Measurements from ENCODE around the gene RBM33.

RBM33 gene

DNA sequence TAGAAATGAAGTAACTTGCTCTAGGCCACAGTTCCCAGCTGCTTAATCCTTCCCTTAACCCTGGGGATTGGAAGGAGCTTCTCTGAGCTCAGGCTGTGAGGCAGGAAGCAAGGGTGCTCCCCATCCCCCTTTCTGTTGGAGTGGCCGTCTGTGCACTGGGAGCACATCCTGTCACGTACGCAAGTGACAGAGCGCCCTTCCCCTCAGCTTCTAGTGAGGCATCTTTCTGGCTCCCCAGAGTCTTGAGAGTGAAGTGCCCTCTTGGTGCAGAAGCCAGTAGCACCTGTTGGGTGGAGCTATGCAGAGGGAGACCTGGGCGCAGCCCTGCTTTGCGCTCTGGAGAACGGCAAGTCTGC, 120.0 kb downstream of the RBM33 start:
- Histone ChIP-seq H3K9me3 (ENCODE audit: control insufficient read depth, low read length) (no peaks in the 10 kb centered on the region), H3K36me3 (ENCODE audit: control insufficient read depth, insufficient read depth, low read length, severe bottlenecking) (peaks cover 53% of the 10 kb centered on the region), H3K4me3 (ENCODE audit: low read length) (no peak overlapping the region), H3K4me1 (ENCODE audit: control insufficient read depth, insufficient read depth, low read length) (peaks cover 3% of the 10 kb centered on the region), H3K9ac (ENCODE audit: low read length) (no peak overlapping the region), H3K27me3 (replicated peaks; ENCODE audit: control insufficient read depth, insufficient read depth, low read length) (no peaks in the 10 kb centered on the region)
- DNase-seq (ENCODE audit: low read depth): no peak

DNA sequence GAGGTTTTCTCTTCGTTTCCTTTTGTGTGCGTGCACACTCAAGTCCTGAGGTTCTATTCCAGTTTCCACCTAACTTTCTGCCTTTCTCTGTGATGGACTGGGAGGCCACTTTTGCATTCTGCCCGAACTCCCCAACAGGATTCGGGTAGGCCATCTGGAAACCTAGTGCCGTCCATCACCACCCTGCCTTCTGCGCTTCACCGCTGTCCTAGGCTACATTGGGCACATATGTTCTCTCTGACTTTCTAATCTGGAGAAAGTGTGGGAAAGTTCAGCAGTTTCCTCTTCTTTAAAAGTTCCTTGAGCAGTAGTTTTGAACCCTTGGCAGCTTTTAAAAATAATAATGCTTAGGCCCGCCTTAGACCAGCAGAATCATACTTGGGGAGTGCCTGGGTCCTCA, 121.0 kb downstream of the RBM33 start:
- Histone ChIP-seq H3K27me3 (replicated peaks; ENCODE audit: control insufficient read depth, insufficient read depth, low read length) (no peaks in the 10 kb centered on the region), H3K36me3 (ENCODE audit: control insufficient read depth, insufficient read depth, low read length, severe bottlenecking) (peaks cover 56% of the 10 kb centered on the region), H3K9me3 (ENCODE audit: control insufficient read depth, low read length) (no peaks in the 10 kb centered on the region), H3K4me1 (ENCODE audit: control insufficient read depth, insufficient read depth, low read length) (peaks cover 3% of the 10 kb centered on the region), H3K9ac (ENCODE audit: low read length) (no peak overlapping the region), H3K4me3 (ENCODE audit: low read length) (no peak overlapping the region)
- DNase-seq (ENCODE audit: low read depth): no peak

DNA sequence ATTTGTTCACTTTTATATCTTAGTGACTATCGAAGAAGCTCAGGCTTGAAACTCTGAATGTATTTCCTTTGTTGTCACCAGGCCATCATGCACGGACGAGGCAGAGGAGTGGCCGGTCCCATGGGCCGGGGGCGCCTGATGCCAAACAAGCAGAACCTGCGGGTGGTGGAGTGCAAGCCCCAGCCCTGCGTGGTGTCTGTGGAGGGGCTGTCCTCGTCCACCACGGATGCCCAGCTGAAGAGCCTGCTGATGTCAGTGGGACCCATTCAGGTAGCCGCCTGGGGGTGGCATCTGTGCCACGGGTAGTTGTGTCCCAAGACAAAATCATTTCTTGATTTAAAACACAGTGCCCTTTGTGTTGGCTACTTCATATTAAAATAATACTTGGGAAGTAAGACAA, 121.9 kb downstream of the RBM33 start:
- no peak for DNase-seq (ENCODE audit: low read depth)
- no peaks in the 10 kb centered on the region for H3K27me3 ChIP-seq (replicated peaks; ENCODE audit: control insufficient read depth, insufficient read depth, low read length)
- peaks cover 65% of the 10 kb centered on the region for H3K36me3 ChIP-seq (ENCODE audit: control insufficient read depth, insufficient read depth, low read length, severe bottlenecking)
- no peak overlapping the region for H3K4me3 ChIP-seq (ENCODE audit: low read length)
- H3K9ac ChIP-seq (ENCODE audit: low read length): no peak overlapping the region
- H3K4me1 ChIP-seq (ENCODE audit: control insufficient read depth, insufficient read depth, low read length): no peaks in the 10 kb centered on the region
- no peaks in the 10 kb centered on the region for H3K9me3 ChIP-seq (ENCODE audit: control insufficient read depth, low read length)

DNA sequence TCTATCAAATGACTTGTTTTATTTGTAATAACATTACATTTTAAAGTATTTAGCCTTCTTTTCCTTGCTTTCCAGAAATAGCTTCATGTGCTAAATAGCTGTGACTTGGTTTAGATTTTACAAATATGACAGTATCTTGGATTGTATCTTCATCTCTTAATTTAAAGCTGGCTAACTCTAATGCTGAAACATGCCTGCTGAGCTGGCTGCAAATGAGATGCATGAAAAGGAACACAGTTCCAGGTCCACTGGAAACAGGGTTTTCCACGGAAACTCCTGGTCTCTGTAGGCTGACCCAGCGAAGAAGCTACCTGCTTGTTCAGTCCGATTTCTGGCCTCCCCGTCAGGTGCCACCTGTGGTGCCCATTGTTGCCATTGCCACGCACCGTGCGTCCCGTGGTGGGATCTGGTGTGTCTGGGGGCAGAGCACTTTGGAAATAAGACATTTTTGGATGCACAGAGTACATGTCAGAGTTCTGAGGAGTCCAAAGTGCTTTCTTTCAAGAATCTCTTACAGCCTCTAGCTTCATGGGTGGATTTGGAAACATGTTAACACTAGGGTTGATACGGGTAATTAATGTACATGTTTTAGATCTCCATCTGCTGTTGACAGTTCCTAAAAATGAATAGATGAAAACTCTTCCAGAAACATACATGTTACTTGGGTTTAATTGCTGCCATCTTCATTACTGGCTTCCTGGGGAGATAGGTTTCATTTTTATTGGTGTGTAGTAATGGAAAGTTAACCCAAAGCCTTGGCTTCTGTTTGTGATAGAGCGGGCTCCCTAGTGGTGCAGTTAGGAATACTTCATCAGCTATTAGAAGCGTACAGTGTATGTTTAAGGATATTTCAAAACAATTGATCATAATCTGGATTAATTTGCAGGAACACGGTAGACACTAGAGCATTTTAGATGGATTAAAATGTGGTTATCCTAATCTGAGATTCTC, 122.8 kb downstream of the RBM33 start:
- Histone ChIP-seq H3K4me1 (ENCODE audit: control insufficient read depth, insufficient read depth, low read length) (no peaks in the 10 kb centered on the region), H3K9me3 (ENCODE audit: control insufficient read depth, low read length) (no peaks in the 10 kb centered on the region), H3K36me3 (ENCODE audit: control insufficient read depth, insufficient read depth, low read length, severe bottlenecking) (peaks cover 69% of the 10 kb centered on the region), H3K27me3 (replicated peaks; ENCODE audit: control insufficient read depth, insufficient read depth, low read length) (no peaks in the 10 kb centered on the region), H3K4me3 (ENCODE audit: low read length) (no peak overlapping the region), H3K9ac (ENCODE audit: low read length) (no peak overlapping the region)
- no peak for DNase-seq (ENCODE audit: low read depth)

DNA sequence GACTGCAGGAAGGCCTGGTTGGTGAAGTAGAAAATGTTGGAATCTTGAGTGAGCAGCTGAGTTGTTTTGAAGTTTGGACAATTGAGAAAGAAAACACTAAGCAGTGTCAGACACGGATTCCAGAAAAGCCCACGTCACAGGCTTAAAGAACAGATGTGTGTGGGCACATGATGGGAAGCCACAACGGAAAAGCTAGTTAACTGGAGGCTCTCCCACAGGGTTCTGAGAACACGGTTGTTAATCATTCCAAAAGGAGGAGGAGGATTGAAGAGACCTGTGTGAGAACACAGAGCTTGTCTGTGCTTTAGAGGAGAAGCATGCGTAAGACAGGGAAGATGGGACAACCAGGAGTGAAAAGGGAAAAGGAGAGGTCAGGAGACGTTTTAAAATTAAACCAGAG, 125.2 kb downstream of the RBM33 start:
- no peaks in the 10 kb centered on the region for H3K4me1 ChIP-seq (ENCODE audit: control insufficient read depth, insufficient read depth, low read length)
- H3K4me3 ChIP-seq (ENCODE audit: low read length): no peak overlapping the region
- H3K27me3 ChIP-seq (replicated peaks; ENCODE audit: control insufficient read depth, insufficient read depth, low read length): no peaks in the 10 kb centered on the region
- H3K36me3 ChIP-seq (ENCODE audit: control insufficient read depth, insufficient read depth, low read length, severe bottlenecking): peaks cover 81% of the 10 kb centered on the region
- no peaks in the 10 kb centered on the region for H3K9me3 ChIP-seq (ENCODE audit: control insufficient read depth, low read length)
- DNase-seq (ENCODE audit: low read depth): peak; percentile 39
- no peak overlapping the region for H3K9ac ChIP-seq (ENCODE audit: low read length)

DNA sequence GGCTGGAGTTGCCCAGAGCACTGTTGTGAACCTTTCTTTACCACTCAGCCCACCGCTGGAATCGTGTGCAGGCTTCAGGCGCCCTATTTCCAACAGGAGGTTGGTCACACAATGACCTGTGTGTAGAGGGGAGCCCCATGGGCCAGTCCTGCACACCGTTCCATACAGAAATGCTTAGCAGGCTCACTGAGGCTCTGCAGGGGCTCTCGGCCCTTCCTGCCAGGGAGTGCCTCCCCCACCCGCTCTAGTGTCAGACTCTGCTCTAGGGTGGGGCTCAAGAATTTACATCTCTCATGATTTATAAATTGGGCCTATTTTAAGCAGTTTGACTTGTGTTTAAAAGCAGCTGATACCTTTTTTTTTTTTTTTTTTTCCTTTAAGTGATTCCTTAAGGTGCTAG, 125.8 kb downstream of the RBM33 start:
- Histone ChIP-seq H3K36me3 (ENCODE audit: control insufficient read depth, insufficient read depth, low read length, severe bottlenecking) (peaks cover 83% of the 10 kb centered on the region), H3K4me1 (ENCODE audit: control insufficient read depth, insufficient read depth, low read length) (peaks cover 2% of the 10 kb centered on the region), H3K4me3 (ENCODE audit: low read length) (no peak overlapping the region), H3K9me3 (ENCODE audit: control insufficient read depth, low read length) (no peaks in the 10 kb centered on the region), H3K9ac (ENCODE audit: low read length) (no peak overlapping the region), H3K27me3 (replicated peaks; ENCODE audit: control insufficient read depth, insufficient read depth, low read length) (no peaks in the 10 kb centered on the region)
- no peak for DNase-seq (ENCODE audit: low read depth)

DNA sequence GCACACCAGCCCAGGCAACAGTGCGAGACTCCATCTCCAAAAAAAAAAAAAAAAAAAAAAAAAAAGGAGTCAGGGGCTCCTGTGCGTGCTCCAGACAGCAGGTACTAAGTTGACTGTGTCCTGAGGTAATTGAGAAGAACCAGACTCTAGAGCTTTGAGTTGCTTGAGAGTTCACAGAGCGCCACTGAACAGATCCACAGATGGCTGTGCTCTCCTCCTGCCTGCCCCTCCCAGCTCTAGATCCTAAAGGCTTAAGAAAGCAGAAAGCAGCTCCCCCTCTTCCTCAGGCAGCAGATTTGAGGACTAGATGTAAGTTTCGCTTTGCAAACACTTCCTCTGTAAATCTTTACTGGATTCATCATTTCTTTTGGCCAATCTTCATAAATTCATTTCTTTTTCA, 129.1 kb downstream of the RBM33 start:
- no peak overlapping the region for H3K4me3 ChIP-seq (ENCODE audit: low read length)
- no peak for DNase-seq (ENCODE audit: low read depth)
- no peaks in the 10 kb centered on the region for H3K27me3 ChIP-seq (replicated peaks; ENCODE audit: control insufficient read depth, insufficient read depth, low read length)
- H3K9me3 ChIP-seq (ENCODE audit: control insufficient read depth, low read length): no peaks in the 10 kb centered on the region
- peaks cover 81% of the 10 kb centered on the region for H3K36me3 ChIP-seq (ENCODE audit: control insufficient read depth, insufficient read depth, low read length, severe bottlenecking)
- H3K9ac ChIP-seq (ENCODE audit: low read length): no peak overlapping the region
- peaks cover 6% of the 10 kb centered on the region for H3K4me1 ChIP-seq (ENCODE audit: control insufficient read depth, insufficient read depth, low read length)

DNA sequence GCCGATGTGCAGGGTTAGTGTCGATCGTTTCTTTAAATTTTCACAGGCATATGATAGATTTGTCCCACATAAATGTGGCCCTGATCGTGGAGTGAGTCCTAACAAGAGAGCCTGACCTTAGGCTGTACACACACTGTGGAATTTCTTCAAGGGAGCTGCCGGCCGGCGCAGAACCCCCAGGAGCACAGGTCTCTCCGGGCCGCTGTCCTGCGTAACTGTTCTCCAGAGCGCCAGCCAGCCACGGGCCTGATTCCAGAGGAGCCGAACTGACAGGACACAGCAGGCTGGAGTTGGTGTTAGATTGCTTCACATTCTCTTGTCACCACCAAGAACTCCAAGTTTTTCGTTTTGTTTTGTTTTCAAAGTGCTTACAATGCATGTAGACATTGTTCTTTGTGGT, 130.5 kb downstream of the RBM33 start:
- H3K9ac ChIP-seq (ENCODE audit: low read length): no peak overlapping the region
- no peaks in the 10 kb centered on the region for H3K27me3 ChIP-seq (replicated peaks; ENCODE audit: control insufficient read depth, insufficient read depth, low read length)
- H3K9me3 ChIP-seq (ENCODE audit: control insufficient read depth, low read length): no peaks in the 10 kb centered on the region
- peaks cover 75% of the 10 kb centered on the region for H3K36me3 ChIP-seq (ENCODE audit: control insufficient read depth, insufficient read depth, low read length, severe bottlenecking)
- DNase-seq (ENCODE audit: low read depth): no peak
- peaks cover 6% of the 10 kb centered on the region for H3K4me1 ChIP-seq (ENCODE audit: control insufficient read depth, insufficient read depth, low read length)
- H3K4me3 ChIP-seq (ENCODE audit: low read length): no peak overlapping the region

DNA sequence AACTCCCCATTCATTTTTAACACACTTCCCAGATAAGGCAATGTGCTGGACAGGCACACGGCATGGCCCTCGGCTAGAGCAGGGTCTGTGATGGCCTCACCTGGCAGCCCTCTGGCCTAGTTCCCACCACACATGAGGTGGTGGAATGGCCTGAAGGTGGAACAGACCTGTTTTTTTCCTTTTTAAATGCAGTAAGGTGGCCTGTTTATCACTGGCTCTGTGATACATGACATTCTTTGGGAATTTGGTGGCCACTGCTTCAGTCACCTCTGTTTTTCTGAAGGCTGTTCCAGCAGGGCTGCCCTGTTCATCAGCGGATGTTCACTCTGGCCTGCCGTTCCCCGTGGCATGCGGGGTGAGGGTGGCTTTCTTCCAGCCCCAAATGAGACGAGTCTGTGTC, 131.2 kb downstream of the RBM33 start:
- H3K4me1 ChIP-seq (ENCODE audit: control insufficient read depth, insufficient read depth, low read length): peaks cover 6% of the 10 kb centered on the region
- peaks cover 74% of the 10 kb centered on the region for H3K36me3 ChIP-seq (ENCODE audit: control insufficient read depth, insufficient read depth, low read length, severe bottlenecking)
- H3K27me3 ChIP-seq (replicated peaks; ENCODE audit: control insufficient read depth, insufficient read depth, low read length): no peaks in the 10 kb centered on the region
- H3K9me3 ChIP-seq (ENCODE audit: control insufficient read depth, low read length): no peaks in the 10 kb centered on the region
- no peak for DNase-seq (ENCODE audit: low read depth)
- H3K4me3 ChIP-seq (ENCODE audit: low read length): no peak overlapping the region
- no peak overlapping the region for H3K9ac ChIP-seq (ENCODE audit: low read length)

DNA sequence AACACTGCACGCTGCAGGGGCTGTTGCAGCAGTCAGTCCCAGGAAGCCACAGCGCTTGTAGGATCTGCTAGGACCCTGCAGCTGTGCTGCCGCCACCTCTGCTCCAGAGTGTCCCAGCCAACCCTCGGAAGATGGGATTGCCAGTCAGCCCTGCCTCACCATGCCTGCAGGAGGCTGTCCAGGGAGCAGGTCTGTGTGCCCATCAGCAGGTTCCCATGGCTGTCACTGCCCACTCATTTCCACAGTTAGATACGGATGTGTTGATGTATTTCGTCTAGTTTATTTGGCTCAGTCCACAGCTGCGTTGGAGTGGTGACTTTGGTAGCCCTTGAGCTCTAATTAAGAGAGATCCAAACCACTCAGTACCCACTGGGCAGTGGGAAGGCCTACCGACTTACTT, 132.1 kb downstream of the RBM33 start:
- no peak overlapping the region for H3K4me3 ChIP-seq (ENCODE audit: low read length)
- H3K36me3 ChIP-seq (ENCODE audit: control insufficient read depth, insufficient read depth, low read length, severe bottlenecking): peaks cover 74% of the 10 kb centered on the region
- peaks cover 6% of the 10 kb centered on the region for H3K4me1 ChIP-seq (ENCODE audit: control insufficient read depth, insufficient read depth, low read length)
- H3K9ac ChIP-seq (ENCODE audit: low read length): no peak overlapping the region
- H3K9me3 ChIP-seq (ENCODE audit: control insufficient read depth, low read length): no peaks in the 10 kb centered on the region
- no peak for DNase-seq (ENCODE audit: low read depth)
- H3K27me3 ChIP-seq (replicated peaks; ENCODE audit: control insufficient read depth, insufficient read depth, low read length): no peaks in the 10 kb centered on the region

DNA sequence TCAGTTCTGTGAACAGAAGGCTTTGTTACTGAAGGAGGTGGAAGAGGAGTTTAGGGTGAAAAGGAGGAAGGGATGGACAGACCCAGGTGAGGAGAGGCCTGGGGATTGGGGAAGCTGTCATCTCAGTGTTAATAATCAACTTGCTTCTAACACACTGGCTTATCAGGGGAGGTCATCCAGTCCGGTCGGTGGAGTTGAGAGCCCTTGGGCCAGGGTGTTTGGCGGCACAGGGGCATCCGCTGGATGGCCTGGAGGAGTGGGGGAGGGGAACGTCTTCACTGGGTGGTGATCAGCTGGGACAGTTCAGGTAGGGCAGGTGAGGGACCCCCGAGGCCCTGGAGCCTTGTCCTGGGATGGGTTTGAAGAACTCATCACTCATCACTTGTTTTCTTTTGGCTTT, 133.9 kb downstream of the RBM33 start:
- no peak overlapping the region for H3K9ac ChIP-seq (ENCODE audit: low read length)
- no peak for DNase-seq (ENCODE audit: low read depth)
- no peaks in the 10 kb centered on the region for H3K27me3 ChIP-seq (replicated peaks; ENCODE audit: control insufficient read depth, insufficient read depth, low read length)
- H3K4me3 ChIP-seq (ENCODE audit: low read length): no peak overlapping the region
- H3K4me1 ChIP-seq (ENCODE audit: control insufficient read depth, insufficient read depth, low read length): peaks cover 6% of the 10 kb centered on the region
- no peaks in the 10 kb centered on the region for H3K9me3 ChIP-seq (ENCODE audit: control insufficient read depth, low read length)
- peaks cover 67% of the 10 kb centered on the region for H3K36me3 ChIP-seq (ENCODE audit: control insufficient read depth, insufficient read depth, low read length, severe bottlenecking)

DNA sequence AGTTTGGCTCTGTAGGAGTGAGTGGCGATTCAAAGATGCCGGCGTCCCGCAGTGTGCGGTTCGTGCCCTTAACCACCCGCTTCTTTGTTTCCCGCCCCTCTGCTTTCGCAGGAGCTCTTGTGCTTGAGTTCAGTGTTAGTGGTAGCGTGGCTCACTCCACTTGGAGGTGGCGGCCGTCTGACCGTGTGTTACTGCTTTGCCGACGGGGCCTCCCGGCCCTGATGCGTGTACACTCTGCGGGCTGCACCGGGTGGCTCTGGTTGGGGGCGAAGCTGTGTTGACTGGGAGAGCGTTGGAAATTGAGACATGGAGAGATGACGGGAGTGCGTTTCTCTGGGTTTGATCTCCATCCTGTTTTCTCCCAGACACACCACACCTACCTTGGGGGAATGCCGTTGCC, 136.4 kb downstream of the RBM33 start:
- no peaks in the 10 kb centered on the region for H3K9me3 ChIP-seq (ENCODE audit: control insufficient read depth, low read length)
- no peaks in the 10 kb centered on the region for H3K27me3 ChIP-seq (replicated peaks; ENCODE audit: control insufficient read depth, insufficient read depth, low read length)
- no peak for DNase-seq (ENCODE audit: low read depth)
- no peak overlapping the region for H3K9ac ChIP-seq (ENCODE audit: low read length)
- H3K36me3 ChIP-seq (ENCODE audit: control insufficient read depth, insufficient read depth, low read length, severe bottlenecking): peaks cover 48% of the 10 kb centered on the region
- no peak overlapping the region for H3K4me3 ChIP-seq (ENCODE audit: low read length)
- H3K4me1 ChIP-seq (ENCODE audit: control insufficient read depth, insufficient read depth, low read length): no peaks in the 10 kb centered on the region

Data from adipocyte (in vitro differentiated cells).